Cortex of kidney (tissue), 1 donor: ENCODE measurements around the gene WFIKKN2.

ENCODE experiments used
- DNase-seq: peaks from one replicate; lab custom pipeline; 2025; lab: John Stamatoyannopoulos, UW

Gene WFIKKN2

GRCh38 chr17:50808413-50808812 lies 27.0 kb upstream of the WFIKKN2 start:
- DNase-seq: no peak

GRCh38 chr17:50808888-50809287 lies 26.5 kb upstream of the WFIKKN2 start:
- no peak for DNase-seq

GRCh38 chr17:50813583-50813982 lies 21.8 kb upstream of the WFIKKN2 start:
- no peak for DNase-seq

GRCh38 chr17:50815400-50815799 lies 20.0 kb upstream of the WFIKKN2 start:
- DNase-seq: no peak

GRCh38 chr17:50816271-50816670 lies 19.1 kb upstream of the WFIKKN2 start:
- DNase-seq: no peak

GRCh38 chr17:50816771-50817751 lies 18.3 kb upstream of the WFIKKN2 start:
- no peak for DNase-seq

GRCh38 chr17:50817838-50818237 lies 17.5 kb upstream of the WFIKKN2 start:
- no peak for DNase-seq

GRCh38 chr17:50818261-50818660 lies 17.1 kb upstream of the WFIKKN2 start:
- no peak for DNase-seq

GRCh38 chr17:50818921-50819657 lies 16.3 kb upstream of the WFIKKN2 start:
- DNase-seq: no peak

GRCh38 chr17:50820651-50821050 lies 14.7 kb upstream of the WFIKKN2 start:
- DNase-seq: no peak

- DNase-seq: no peak
Measured at GRCh38 chr17:50822550-50822949, 12.8 kb upstream of the WFIKKN2 start.

GRCh38 chr17:50824429-50824828 lies 11.0 kb upstream of the WFIKKN2 start:
- DNase-seq: no peak

GRCh38 chr17:50825188-50825587 lies 10.2 kb upstream of the WFIKKN2 start:
- no peak for DNase-seq

- no peak for DNase-seq
Measured at GRCh38 chr17:50828508-50829170, 6.7 kb upstream of the WFIKKN2 start.

- no peak for DNase-seq
Measured at GRCh38 chr17:50829332-50829731, 6.1 kb upstream of the WFIKKN2 start.

- DNase-seq: no peak
Measured at GRCh38 chr17:50830352-50830751, 5.0 kb upstream of the WFIKKN2 start.

- DNase-seq: no peak
Measured at GRCh38 chr17:50830994-50831393, 4.4 kb upstream of the WFIKKN2 start.

- no peak for DNase-seq
Measured at GRCh38 chr17:50831471-50831928, 3.9 kb upstream of the WFIKKN2 start.

GRCh38 chr17:50832267-50832863 lies 3.0 kb upstream of the WFIKKN2 start:
- DNase-seq: no peak

- DNase-seq: no peak
Measured at GRCh38 chr17:50832864-50833381, 2.5 kb upstream of the WFIKKN2 start.

GRCh38 chr17:50833510-50834428 lies 1.6 kb upstream of the WFIKKN2 start:
- no peak for DNase-seq
